ENCODE data around the gene TULP4. TPM values are rescaled to one million over a fixed set of nuclear protein-coding genes. Genes with fewer than 3 reads are reported as not detected.

TULP4 gene
- total and polyA plus RNA-seq, 2 donors (not counting 1 experiment from before 2014, with no cell fraction given), result 16.8 to 88.2 TPM

DNA sequence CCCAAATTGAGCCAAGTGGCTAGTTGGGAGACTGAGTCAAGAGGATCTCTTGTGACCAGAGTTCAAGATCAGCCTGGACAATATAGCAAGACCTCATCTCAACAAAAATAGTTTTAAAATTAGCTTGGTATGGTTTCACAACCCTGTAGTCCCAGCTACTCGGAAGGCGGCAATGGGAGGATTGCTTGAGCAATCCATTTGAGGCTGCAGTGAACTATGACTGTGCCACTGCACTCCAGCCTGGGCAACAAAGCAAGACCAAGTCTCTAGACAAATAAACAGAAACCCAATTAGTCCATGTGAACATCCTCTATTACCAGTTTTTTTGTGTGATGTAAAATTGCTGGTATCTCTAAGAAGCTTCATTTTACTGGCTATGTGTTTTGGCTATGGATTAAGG, 106.2 kb downstream of the TULP4 start:
- Histone ChIP-seq H3K9me3 (ENCODE audit: control insufficient read depth, insufficient read depth, low read depth, low read length) (no peaks in the 10 kb centered on the region), H3K36me3 (ENCODE audit: control insufficient read depth, insufficient read depth, low read length) (no peaks in the 10 kb centered on the region), H2AFZ (ENCODE audit: low read length) (no peak overlapping the region), H4K20me1 (ENCODE audit: control insufficient read depth, extremely low read depth, insufficient read depth, low read length) (no peaks in the 10 kb centered on the region), H3K4me1 (ENCODE audit: control insufficient read depth, extremely low read depth, insufficient read depth, low read length) (no peaks in the 10 kb centered on the region), H3K4me3 (replicated peaks in 1 of 4; ENCODE audit: control extremely low read depth in 1 of 4, insufficient read depth in 1 of 4, low read depth in 3 of 4, low read length in 4 of 4) (no peak overlapping the region), H3K4me2 (ENCODE audit: extremely low read depth, insufficient read depth, low read length) (no peak overlapping the region), H3K9ac (ENCODE audit: insufficient read depth, low read length) (no peak overlapping the region), H3K27me3 (ENCODE audit: control insufficient read depth, insufficient read depth, low read length) (no peaks in the 10 kb centered on the region), H3K79me2 (ENCODE audit: control insufficient read depth, insufficient read depth, low read length) (no peaks in the 10 kb centered on the region), H3K27ac (ENCODE audit: insufficient read depth, low read length) (no peak overlapping the region)
- TF ChIP-seq, protein P1, sequence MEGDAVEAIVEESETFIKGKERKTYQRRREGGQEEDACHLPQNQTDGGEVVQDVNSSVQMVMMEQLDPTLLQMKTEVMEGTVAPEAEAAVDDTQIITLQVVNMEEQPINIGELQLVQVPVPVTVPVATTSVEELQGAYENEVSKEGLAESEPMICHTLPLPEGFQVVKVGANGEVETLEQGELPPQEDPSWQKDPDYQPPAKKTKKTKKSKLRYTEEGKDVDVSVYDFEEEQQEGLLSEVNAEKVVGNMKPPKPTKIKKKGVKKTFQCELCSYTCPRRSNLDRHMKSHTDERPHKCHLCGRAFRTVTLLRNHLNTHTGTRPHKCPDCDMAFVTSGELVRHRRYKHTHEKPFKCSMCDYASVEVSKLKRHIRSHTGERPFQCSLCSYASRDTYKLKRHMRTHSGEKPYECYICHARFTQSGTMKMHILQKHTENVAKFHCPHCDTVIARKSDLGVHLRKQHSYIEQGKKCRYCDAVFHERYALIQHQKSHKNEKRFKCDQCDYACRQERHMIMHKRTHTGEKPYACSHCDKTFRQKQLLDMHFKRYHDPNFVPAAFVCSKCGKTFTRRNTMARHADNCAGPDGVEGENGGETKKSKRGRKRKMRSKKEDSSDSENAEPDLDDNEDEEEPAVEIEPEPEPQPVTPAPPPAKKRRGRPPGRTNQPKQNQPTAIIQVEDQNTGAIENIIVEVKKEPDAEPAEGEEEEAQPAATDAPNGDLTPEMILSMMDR (conservative IDR thresholded peaks at IDR 0.05 in 1 of 2, IDR thresholded peaks at IDR 0.05 in 1 of 2; ENCODE audit: low read depth in 1 of 2, low read length in 2 of 2), result no peak
- no peak for TF ChIP-seq EZH2 (IDR thresholded peaks at IDR 0.05; ENCODE audit: low read length, missing control alignments)
- peak in 1 of 2 donors; percentile 38 for DNase-seq (ENCODE audit: low read depth in 2 of 2)

DNA sequence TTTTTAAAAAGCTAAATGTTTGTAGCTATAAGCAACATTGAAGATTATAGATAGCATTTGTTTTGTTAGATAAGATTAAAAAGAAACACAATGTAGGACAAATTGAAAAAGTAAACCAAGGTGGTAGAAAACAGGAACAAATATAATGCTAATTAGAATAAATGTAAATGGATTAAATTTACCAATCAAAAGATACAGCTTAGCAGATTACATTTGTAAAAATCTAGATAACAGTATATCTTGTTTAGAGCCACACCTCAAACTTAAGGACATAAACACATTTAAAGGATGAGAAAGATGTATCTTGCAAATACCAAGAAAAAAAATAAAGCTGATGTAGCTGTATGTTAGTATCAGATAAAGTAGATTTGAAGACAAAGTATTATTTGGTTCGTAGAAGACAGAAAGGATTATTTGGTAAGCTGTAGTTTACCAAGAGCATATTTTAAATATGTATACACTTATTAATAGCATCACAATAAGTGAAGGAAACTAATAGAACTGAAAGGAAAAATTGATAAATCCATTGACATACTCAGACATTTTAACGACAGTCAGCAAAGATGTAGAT, 107.2 kb downstream of the TULP4 start:
- Histone ChIP-seq H4K20me1 (ENCODE audit: control insufficient read depth, extremely low read depth, insufficient read depth, low read length) (no peaks in the 10 kb centered on the region), H3K79me2 (ENCODE audit: control insufficient read depth, insufficient read depth, low read length) (no peaks in the 10 kb centered on the region)

DNA sequence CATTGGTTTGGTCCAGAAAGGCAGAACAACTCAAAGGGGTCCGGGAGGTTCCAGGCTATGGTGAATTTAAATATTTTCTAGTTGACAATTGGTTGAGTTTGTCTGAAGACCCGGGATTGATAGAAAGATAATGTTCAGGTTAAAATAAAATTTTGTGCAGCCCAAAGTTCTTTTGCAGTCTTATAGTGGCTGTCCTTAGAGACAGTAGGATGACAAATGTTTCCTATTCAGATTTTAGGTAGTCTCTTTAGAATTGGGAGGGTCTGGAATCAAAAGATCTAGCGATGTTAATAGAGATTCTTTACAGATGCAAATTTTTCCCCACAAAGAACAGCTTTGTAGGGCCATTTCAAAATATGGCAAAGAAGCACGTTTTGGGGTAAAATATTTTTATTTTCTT, 109.1 kb downstream of the TULP4 start:
- no peak overlapping the region for H3K9ac ChIP-seq (ENCODE audit: insufficient read depth, low read length)
- H3K36me3 ChIP-seq (ENCODE audit: control insufficient read depth, insufficient read depth, low read length), result no peaks in the 10 kb centered on the region
- no peaks in the 10 kb centered on the region for H3K27me3 ChIP-seq (ENCODE audit: control insufficient read depth, insufficient read depth, low read length)
- no peak for DNase-seq (ENCODE audit: low read depth in 2 of 2)
- no peaks in the 10 kb centered on the region for H3K4me1 ChIP-seq (ENCODE audit: control insufficient read depth, extremely low read depth, insufficient read depth, low read length)
- TF ChIP-seq, protein P1 (conservative IDR thresholded peaks at IDR 0.05 in 1 of 2, IDR thresholded peaks at IDR 0.05 in 1 of 2; ENCODE audit: low read depth in 1 of 2, low read length in 2 of 2), result no peak
- no peak for TF ChIP-seq EZH2 (IDR thresholded peaks at IDR 0.05; ENCODE audit: low read length, missing control alignments)
- no peaks in the 10 kb centered on the region for H4K20me1 ChIP-seq (ENCODE audit: control insufficient read depth, extremely low read depth, insufficient read depth, low read length)
- no peak overlapping the region for H3K4me2 ChIP-seq (ENCODE audit: extremely low read depth, insufficient read depth, low read length)
- H3K79me2 ChIP-seq (ENCODE audit: control insufficient read depth, insufficient read depth, low read length), result no peaks in the 10 kb centered on the region
- H3K27ac ChIP-seq (ENCODE audit: insufficient read depth, low read length), result no peak overlapping the region
- H3K4me3 ChIP-seq (replicated peaks in 1 of 4; ENCODE audit: control extremely low read depth in 1 of 4, insufficient read depth in 1 of 4, low read depth in 3 of 4, low read length in 4 of 4), result no peak overlapping the region
- no peak overlapping the region for H2AFZ ChIP-seq (ENCODE audit: low read length)
- H3K9me3 ChIP-seq (ENCODE audit: control insufficient read depth, insufficient read depth, low read depth, low read length), result no peaks in the 10 kb centered on the region

More for the DNA sequence above, 107.2 kb downstream of the TULP4 start:
- Histone ChIP-seq H3K36me3 (ENCODE audit: control insufficient read depth, insufficient read depth, low read length) (no peaks in the 10 kb centered on the region), H3K27ac (ENCODE audit: insufficient read depth, low read length) (no peak overlapping the region), H2AFZ (ENCODE audit: low read length) (no peak overlapping the region), H3K9ac (ENCODE audit: insufficient read depth, low read length) (no peak overlapping the region), H3K4me2 (ENCODE audit: extremely low read depth, insufficient read depth, low read length) (no peak overlapping the region), H3K4me1 (ENCODE audit: control insufficient read depth, extremely low read depth, insufficient read depth, low read length) (no peaks in the 10 kb centered on the region), H3K4me3 (replicated peaks in 1 of 4; ENCODE audit: control extremely low read depth in 1 of 4, insufficient read depth in 1 of 4, low read depth in 3 of 4, low read length in 4 of 4) (no peak overlapping the region), H3K9me3 (ENCODE audit: control insufficient read depth, insufficient read depth, low read depth, low read length) (no peaks in the 10 kb centered on the region), H3K27me3 (ENCODE audit: control insufficient read depth, insufficient read depth, low read length) (no peaks in the 10 kb centered on the region)
- no peak for DNase-seq (ENCODE audit: low read depth in 2 of 2)
- TF ChIP-seq, protein P1 (conservative IDR thresholded peaks at IDR 0.05 in 1 of 2, IDR thresholded peaks at IDR 0.05 in 1 of 2; ENCODE audit: low read depth in 1 of 2, low read length in 2 of 2), result no peak
- no peak for TF ChIP-seq EZH2 (IDR thresholded peaks at IDR 0.05; ENCODE audit: low read length, missing control alignments)

Data from fibroblast of lung (primary cell).